ENCODE measurements around the gene CER1. TPM values are rescaled to one million over a fixed set of nuclear protein-coding genes. Genes with fewer than 3 reads are reported as not detected.

CER1 gene, protein sequence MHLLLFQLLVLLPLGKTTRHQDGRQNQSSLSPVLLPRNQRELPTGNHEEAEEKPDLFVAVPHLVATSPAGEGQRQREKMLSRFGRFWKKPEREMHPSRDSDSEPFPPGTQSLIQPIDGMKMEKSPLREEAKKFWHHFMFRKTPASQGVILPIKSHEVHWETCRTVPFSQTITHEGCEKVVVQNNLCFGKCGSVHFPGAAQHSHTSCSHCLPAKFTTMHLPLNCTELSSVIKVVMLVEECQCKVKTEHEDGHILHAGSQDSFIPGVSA
- not detected in 2 replicates for total RNA-seq

DNA sequence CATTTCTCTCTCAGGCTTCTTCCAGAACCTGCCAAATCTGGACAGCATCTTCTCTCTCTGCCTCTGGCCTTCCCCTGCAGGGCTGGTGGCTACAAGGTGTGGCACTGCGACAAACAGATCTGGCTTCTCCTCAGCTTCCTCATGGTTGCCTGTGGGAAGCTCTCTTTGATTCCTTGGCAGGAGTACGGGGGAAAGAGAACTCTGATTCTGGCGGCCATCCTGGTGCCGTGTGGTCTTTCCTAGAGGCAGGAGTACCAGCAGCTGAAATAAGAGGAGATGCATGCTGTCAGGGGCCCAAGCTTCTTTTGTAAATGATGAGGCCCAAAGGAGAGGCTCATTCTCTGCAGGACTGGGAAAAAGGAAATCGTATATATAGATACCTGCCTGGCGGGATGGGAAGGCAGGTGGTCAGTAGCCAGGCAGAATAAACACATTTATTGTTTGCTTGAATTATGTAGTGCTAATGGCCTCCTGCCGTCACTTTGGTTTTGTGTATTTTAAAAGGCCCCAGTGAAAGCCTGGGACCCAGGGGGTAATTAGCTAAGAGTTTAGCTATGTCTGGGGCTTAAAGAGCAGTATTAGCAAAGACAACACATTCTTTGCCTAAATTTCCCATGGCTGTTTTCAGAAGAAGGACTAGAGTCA lies at the start of gene CER1:
TSS of gene CER1 (minus strand) at position 343 of the 645 bp plus-strand sequence. CDS start at position 282, 61 bp downstream.
- H3K4me1 Mint-ChIP-seq (ENCODE audit: low read depth) = no peaks in the 10 kb centered on the region
- intact Hi-C loops (cut with micrococcal nuclease) = no loop called here

DNA sequence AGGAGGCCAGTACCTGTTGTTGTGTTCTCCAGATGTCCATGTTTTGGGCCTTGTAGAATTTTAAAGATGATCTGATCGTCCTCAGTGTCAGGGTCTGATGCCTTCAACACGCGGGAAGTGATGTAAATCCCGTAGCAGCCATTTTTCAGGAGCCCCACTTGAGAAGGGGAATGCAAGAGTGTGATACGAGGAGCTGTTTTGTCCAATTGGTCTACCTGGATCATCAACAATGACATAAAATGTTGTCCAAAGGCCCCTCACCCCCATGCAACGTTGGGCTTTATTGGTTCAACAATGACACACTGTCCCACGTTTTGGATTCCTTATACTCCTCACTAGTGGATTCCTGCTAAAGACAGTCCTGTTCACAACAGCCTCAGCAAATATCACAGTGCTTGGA lies 48.1 kb upstream of the CER1 start:
- Mint-ChIP-seq H3K9me3 (no peaks in the 10 kb centered on the region), H3K4me3 (no peak overlapping the region), H3K36me3 (ENCODE audit: low read depth) (no peaks in the 10 kb centered on the region), H3K4me1 (ENCODE audit: low read depth) (no peaks in the 10 kb centered on the region), H3K27ac (no peak overlapping the region), H3K27me3 (ENCODE audit: insufficient read depth) (peaks cover 8% of the 10 kb centered on the region)
- DNase-seq (ENCODE audit: low spot score) = no peak
- intact Hi-C loops (cut with micrococcal nuclease) = loop anchor here (5.0 kb wide), 1 partner anchor 367 kb away; no protein-coding TSS in a partner anchor

More for the DNA sequence above, at the start of gene CER1:
- Mint-ChIP-seq H3K4me3 (no peak within 1 kb of the TSS), H3K27me3 (ENCODE audit: insufficient read depth) (peaks cover 5% of the 10 kb centered on the region), H3K36me3 (ENCODE audit: low read depth) (no peaks in the 10 kb centered on the region), H3K9me3 (no peaks in the 10 kb centered on the region), H3K27ac (no peak within 1 kb of the TSS)
- DNase-seq (ENCODE audit: low spot score) = no peak

DNA sequence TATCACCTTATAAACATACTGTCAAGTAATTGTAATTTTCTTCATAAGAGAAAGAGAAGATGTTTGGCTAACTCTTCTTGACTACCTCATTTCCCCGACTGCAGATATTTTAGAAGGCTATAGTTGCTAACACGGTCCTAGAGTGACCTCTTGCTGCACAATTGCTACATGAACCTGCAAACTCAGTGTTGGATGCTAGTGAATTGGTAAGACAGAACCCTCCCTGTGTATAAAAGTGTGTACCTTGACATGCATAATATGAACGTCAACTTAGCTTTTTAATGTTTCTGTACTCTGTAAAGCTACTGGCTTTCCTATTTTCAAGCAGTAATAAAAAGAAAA lies 46.7 kb upstream of the CER1 start:
- Mint-ChIP-seq H3K4me3 (no peak overlapping the region), H3K36me3 (ENCODE audit: low read depth) (no peaks in the 10 kb centered on the region), H3K27ac (no peak overlapping the region), H3K9me3 (no peaks in the 10 kb centered on the region), H3K27me3 (ENCODE audit: insufficient read depth) (peaks cover 10% of the 10 kb centered on the region), H3K4me1 (ENCODE audit: low read depth) (no peaks in the 10 kb centered on the region)
- no peak for DNase-seq (ENCODE audit: low spot score)
- intact Hi-C loops (cut with micrococcal nuclease) = loop anchor here (2.0 to 5.0 kb wide), 3 partner anchors 107 to 1342 kb away; no protein-coding TSS in a partner anchor

DNA sequence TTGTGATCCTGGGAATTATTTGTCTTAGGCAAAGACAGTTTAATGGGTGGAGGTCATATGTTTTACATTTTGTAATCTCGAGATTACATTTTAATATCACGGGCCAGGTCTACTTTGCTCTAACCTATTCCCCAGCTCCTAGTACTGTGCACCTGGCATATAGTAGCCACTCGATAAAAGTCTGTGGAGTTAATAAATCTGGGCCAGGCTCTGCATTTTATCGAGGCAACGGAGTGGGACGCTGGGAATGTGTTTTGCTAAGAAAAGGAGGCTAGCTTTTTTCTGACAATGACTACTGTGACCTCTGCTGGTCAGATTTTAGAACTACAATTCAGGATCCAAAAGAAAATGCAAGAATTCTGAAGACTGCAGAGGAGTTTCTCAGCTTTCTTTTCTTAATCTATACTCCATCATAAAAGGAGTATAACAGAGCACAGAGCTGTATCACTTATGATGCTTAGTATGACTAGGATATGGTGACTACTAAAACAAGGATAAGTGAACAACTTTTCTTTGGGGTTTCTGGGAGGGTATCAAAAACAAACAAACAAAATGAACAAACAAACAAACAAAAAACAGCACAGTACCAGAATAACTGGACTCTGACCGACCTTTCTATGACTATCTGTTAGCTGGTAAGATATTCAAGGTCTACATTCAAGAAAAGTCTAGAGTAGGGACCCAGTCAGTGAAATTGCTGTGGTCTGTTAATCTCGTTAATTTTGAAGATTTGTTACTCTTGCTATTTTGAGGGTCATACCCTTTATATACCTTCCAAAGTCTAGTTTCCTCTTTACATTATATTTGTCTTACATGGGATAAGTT lies 46.1 kb upstream of the CER1 start:
- Mint-ChIP-seq H3K4me3 (no peak overlapping the region), H3K27ac (no peak overlapping the region), H3K4me1 (ENCODE audit: low read depth) (no peaks in the 10 kb centered on the region), H3K9me3 (no peaks in the 10 kb centered on the region), H3K36me3 (ENCODE audit: low read depth) (no peaks in the 10 kb centered on the region), H3K27me3 (ENCODE audit: insufficient read depth) (peaks cover 10% of the 10 kb centered on the region)
- no peak for DNase-seq (ENCODE audit: low spot score)
- intact Hi-C loops (cut with micrococcal nuclease) = loop anchor here (1.0 to 5.0 kb wide), 4 partner anchors 106 to 1341 kb away; no protein-coding TSS in a partner anchor

DNA sequence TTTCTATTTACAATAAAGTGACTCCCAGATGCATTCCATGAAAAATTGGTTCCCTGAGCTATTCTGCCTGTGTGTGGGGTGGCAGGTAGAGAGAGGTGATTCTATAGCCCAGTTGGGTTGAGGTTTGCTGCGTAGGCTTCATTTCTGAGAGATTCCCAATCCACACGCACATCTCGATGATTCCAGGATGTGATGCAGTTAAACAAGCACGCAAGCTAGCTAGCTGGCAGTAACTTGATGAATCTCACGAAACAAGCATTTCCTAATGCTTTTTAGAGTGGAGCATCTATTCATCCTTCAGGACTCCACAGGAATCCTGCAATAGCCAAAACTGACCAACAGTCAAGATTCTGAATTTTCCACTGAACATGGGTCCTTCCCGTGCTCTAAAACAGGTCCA lies 43.8 kb upstream of the CER1 start:
- no peaks in the 10 kb centered on the region for H3K4me1 Mint-ChIP-seq (ENCODE audit: low read depth)
- no peaks in the 10 kb centered on the region for H3K9me3 Mint-ChIP-seq
- intact Hi-C loops (cut with micrococcal nuclease) = loop anchor here (5.0 kb wide), 2 partner anchors 104 to 1339 kb away; no protein-coding TSS in a partner anchor
- no peaks in the 10 kb centered on the region for H3K36me3 Mint-ChIP-seq (ENCODE audit: low read depth)
- DNase-seq (ENCODE audit: low spot score) = no peak
- H3K27me3 Mint-ChIP-seq (ENCODE audit: insufficient read depth) = peaks cover 10% of the 10 kb centered on the region
- no peak overlapping the region for H3K27ac Mint-ChIP-seq
- H3K4me3 Mint-ChIP-seq = no peak overlapping the region

DNA sequence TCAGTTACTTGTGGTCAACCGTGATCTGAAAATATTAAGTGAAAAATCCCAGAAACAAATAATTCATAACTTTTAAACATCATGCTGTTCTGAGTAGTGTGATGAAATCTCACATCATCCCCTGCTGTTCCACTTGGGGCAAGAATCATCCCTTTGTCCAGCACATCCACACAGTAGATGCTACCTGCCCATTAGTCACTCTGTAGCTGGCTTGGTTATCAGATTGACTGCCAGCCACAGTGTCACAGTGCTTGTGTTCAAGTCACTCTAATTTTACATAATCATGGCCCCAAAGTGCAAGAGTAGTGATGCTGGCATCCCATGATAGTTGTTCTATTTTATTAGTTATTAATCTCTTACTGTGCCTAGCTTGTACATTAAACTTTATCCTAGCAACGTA lies 39.1 kb upstream of the CER1 start:
- no peaks in the 10 kb centered on the region for H3K9me3 Mint-ChIP-seq
- H3K4me3 Mint-ChIP-seq = no peak overlapping the region
- H3K27me3 Mint-ChIP-seq (ENCODE audit: insufficient read depth) = peaks cover 2% of the 10 kb centered on the region
- H3K4me1 Mint-ChIP-seq (ENCODE audit: low read depth) = no peaks in the 10 kb centered on the region
- no peak overlapping the region for H3K27ac Mint-ChIP-seq
- DNase-seq (ENCODE audit: low spot score) = no peak
- no peaks in the 10 kb centered on the region for H3K36me3 Mint-ChIP-seq (ENCODE audit: low read depth)
- intact Hi-C loops (cut with micrococcal nuclease) = no loop called here

DNA sequence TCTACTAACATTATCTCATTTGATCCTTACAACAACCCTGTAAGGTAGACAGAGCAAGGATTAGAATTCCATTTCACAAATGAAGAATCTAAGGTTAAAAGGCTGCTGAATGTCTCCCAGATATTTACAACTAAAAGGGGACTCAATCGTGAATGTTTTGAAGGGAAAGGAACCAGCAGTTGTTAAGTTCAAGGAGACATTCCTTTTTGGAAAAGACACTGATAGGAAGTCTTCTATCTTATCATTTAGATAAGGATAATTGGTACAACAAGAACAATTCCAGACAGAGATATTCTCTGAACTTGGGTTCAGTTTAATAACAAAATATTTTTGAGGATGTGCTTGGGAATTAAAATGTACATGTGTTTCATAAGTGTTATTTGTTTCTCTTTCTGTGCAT lies 37.5 kb upstream of the CER1 start:
- H3K4me1 Mint-ChIP-seq (ENCODE audit: low read depth) = no peaks in the 10 kb centered on the region
- no peaks in the 10 kb centered on the region for H3K36me3 Mint-ChIP-seq (ENCODE audit: low read depth)
- H3K4me3 Mint-ChIP-seq = no peak overlapping the region
- H3K9me3 Mint-ChIP-seq = no peaks in the 10 kb centered on the region
- no peak overlapping the region for H3K27ac Mint-ChIP-seq
- H3K27me3 Mint-ChIP-seq (ENCODE audit: insufficient read depth) = no peaks in the 10 kb centered on the region
- intact Hi-C loops (cut with micrococcal nuclease) = no loop called here
- no peak for DNase-seq (ENCODE audit: low spot score)

DNA sequence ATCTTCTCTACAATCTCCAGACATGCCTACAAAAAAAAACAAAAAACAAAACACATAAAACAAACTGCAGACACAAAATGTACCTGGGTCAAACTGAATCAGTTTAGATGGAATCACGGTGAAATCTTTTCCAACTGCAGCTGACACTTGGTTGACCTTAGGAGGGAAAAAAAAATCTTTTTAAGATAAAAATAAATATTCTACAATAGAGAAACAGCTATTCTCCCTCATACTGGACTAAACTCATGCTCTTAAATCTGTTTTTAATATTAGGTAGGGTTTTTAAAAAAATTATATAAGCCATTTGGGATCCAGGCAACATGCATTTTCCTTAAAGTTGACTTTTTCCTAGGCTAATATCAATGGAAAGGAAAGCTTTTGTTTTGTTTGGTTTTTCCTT lies 33.8 kb upstream of the CER1 start:
- H3K27me3 Mint-ChIP-seq (ENCODE audit: insufficient read depth) = peaks cover 3% of the 10 kb centered on the region
- H3K9me3 Mint-ChIP-seq = no peaks in the 10 kb centered on the region
- no peak overlapping the region for H3K27ac Mint-ChIP-seq
- no peak for DNase-seq (ENCODE audit: low spot score)
- no peaks in the 10 kb centered on the region for H3K36me3 Mint-ChIP-seq (ENCODE audit: low read depth)
- H3K4me1 Mint-ChIP-seq (ENCODE audit: low read depth) = no peaks in the 10 kb centered on the region
- no peak overlapping the region for H3K4me3 Mint-ChIP-seq
- intact Hi-C loops (cut with micrococcal nuclease) = no loop called here

DNA sequence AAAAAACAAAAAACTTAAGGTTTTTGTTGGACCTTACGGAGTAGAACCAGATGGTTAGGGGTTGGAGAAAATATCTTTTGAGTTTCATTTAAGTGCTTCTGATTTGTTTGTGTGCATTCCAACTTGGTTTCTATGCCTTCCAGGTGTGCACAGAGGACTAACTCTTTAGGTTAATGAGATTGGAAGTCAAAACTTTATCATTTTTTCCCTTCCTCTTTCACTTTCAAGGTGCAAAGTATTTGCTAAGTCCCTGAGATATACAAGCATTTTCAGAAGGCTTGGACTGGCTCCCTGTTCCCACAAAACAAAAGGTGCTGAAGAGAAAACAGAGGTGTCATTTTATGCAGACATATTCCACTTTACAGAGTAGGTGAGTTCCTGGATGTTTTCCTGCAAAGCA lies 30.3 kb upstream of the CER1 start:
- no peak for DNase-seq (ENCODE audit: low spot score)
- intact Hi-C loops (cut with micrococcal nuclease) = no loop called here
- Mint-ChIP-seq H3K36me3 (ENCODE audit: low read depth) (no peaks in the 10 kb centered on the region), H3K27ac (no peak overlapping the region), H3K4me1 (ENCODE audit: low read depth) (no peaks in the 10 kb centered on the region), H3K27me3 (ENCODE audit: insufficient read depth) (peaks cover 13% of the 10 kb centered on the region), H3K4me3 (no peak overlapping the region), H3K9me3 (no peaks in the 10 kb centered on the region)

DNA sequence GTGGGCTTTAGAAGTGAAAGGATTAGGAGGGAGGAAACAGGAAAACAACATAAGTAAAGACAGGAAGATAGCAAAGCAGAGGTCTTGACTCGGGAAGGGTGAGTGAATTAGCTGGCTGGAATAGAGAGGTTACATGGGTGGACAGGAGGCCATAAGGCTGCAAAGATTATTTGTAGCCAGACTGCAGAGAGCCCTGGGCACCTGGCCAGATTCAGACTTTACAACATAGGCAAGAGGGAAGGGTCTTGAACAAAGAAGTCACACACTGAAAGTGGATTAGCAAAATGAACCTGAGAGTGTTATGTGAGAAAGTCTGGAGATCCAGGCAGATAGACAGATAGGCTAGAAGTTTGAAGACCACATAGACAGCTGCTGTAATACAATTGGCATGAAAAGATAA lies 29.7 kb upstream of the CER1 start:
- intact Hi-C loops (cut with micrococcal nuclease) = no loop called here
- no peak overlapping the region for H3K4me3 Mint-ChIP-seq
- H3K36me3 Mint-ChIP-seq (ENCODE audit: low read depth) = no peaks in the 10 kb centered on the region
- H3K27ac Mint-ChIP-seq = no peak overlapping the region
- H3K9me3 Mint-ChIP-seq = no peaks in the 10 kb centered on the region
- peaks cover 13% of the 10 kb centered on the region for H3K27me3 Mint-ChIP-seq (ENCODE audit: insufficient read depth)
- no peaks in the 10 kb centered on the region for H3K4me1 Mint-ChIP-seq (ENCODE audit: low read depth)
- no peak for DNase-seq (ENCODE audit: low spot score)

DNA sequence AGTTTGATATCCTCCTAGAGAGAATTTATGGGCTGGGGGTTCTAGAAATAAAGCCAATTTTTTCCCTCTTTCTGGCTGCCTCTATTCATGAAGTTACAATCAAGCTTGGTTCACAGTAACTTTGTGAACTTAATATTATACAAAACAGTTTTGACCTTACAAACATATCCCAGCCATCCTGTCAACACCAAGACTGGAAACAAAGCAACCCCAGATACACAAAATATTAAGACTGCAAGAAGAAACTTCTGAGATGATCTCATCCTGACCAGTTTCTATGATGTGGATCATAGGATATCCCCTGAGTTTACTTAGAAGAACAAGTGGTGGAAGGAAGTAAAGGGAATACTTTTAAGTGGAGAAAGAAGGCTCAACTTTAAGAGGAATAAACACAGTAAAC lies 28.3 kb upstream of the CER1 start:
- H3K4me1 Mint-ChIP-seq (ENCODE audit: low read depth) = no peaks in the 10 kb centered on the region
- no peak overlapping the region for H3K27ac Mint-ChIP-seq
- peaks cover 13% of the 10 kb centered on the region for H3K27me3 Mint-ChIP-seq (ENCODE audit: insufficient read depth)
- H3K9me3 Mint-ChIP-seq = no peaks in the 10 kb centered on the region
- no peaks in the 10 kb centered on the region for H3K36me3 Mint-ChIP-seq (ENCODE audit: low read depth)
- DNase-seq (ENCODE audit: low spot score) = no peak
- intact Hi-C loops (cut with micrococcal nuclease) = no loop called here
- H3K4me3 Mint-ChIP-seq = no peak overlapping the region

DNA sequence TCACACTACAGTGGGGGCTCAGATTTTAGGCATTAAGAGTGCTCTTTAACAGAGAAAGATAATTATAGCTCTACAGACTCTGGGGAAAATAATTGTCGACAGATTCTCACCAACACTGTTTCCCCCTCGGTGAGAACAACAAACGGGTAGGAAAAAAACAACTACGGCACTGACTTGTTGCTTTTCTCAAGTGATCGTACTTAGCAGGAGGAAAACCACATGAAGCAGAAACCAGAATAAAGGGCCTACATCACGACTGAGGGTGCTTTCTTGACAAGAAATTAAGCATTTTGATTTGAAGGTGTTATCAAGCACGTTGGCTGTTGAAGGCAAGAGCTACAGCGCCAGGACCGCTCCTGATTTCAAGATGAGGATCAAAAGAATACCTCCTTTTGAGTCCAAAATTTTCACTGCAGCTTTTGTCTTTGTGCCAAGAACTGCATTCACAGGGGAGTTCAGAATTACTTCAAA lies 27.2 kb upstream of the CER1 start:
- no peaks in the 10 kb centered on the region for H3K36me3 Mint-ChIP-seq (ENCODE audit: low read depth)
- H3K9me3 Mint-ChIP-seq = no peaks in the 10 kb centered on the region
- H3K4me1 Mint-ChIP-seq (ENCODE audit: low read depth) = no peaks in the 10 kb centered on the region
- H3K27me3 Mint-ChIP-seq (ENCODE audit: insufficient read depth) = peaks cover 13% of the 10 kb centered on the region
- no peak overlapping the region for H3K4me3 Mint-ChIP-seq
- H3K27ac Mint-ChIP-seq = no peak overlapping the region
- no peak for DNase-seq (ENCODE audit: low spot score)
- intact Hi-C loops (cut with micrococcal nuclease) = no loop called here

DNA sequence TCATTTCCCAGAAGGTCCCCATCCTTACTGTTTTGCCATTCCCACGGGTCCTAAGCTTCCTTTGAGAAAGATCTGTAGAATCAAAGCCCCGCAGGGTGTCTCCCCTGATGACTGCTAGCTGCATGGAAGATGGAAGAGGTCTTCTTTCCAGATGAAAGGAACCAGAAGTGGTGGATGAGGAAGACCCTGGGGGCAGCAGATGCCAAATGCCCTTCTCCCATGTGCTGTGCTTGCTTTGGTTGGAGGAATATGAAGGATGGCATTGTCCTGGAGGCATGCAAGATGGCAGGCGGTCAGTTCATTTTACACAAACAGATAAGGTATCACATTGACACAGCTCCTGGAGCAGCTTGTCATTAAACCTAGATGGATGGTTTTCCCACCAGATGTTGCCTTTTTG lies 25.8 kb upstream of the CER1 start:
- H3K36me3 Mint-ChIP-seq (ENCODE audit: low read depth) = no peaks in the 10 kb centered on the region
- no peak for DNase-seq (ENCODE audit: low spot score)
- no peak overlapping the region for H3K4me3 Mint-ChIP-seq
- no peak overlapping the region for H3K27ac Mint-ChIP-seq
- no peaks in the 10 kb centered on the region for H3K9me3 Mint-ChIP-seq
- H3K27me3 Mint-ChIP-seq (ENCODE audit: insufficient read depth) = peaks cover 13% of the 10 kb centered on the region
- intact Hi-C loops (cut with micrococcal nuclease) = no loop called here
- no peaks in the 10 kb centered on the region for H3K4me1 Mint-ChIP-seq (ENCODE audit: low read depth)
